Spleen (tissue), 11 donors: ENCODE measurements around the gene PSPN. TPM values are rescaled to one million over a fixed set of nuclear protein-coding genes. Genes with fewer than 3 reads are reported as not detected.

ENCODE experiments used
- DNase-seq: peaks from one replicate; pipeline ENCODE4 v3.0.0-alpha.2; 2020
- H3K27ac ChIP-seq, 8 donors: fragments of 200-600 bp; sonication (generic) in 7 of 8; 1 replicate in 4 of 8; 2 replicates in 4 of 8; pipeline versions ENCODE4 v1.5.0 to v1.8.0; 2016 to 2021; ENCODE audit warnings: inconsistent platforms in 4 of 8, mild to moderate bottlenecking in 4 of 8, moderate library complexity in 1 of 8
- H3K27me3 ChIP-seq, 7 donors: fragments of 200-600 bp; sonication (generic) in 6 of 7; replicated peaks in 1 of 7; 1 replicate in 4 of 7; 2 replicates in 3 of 7; pipeline versions ENCODE4 v1.5.0 to v1.8.0; 2016 to 2021; ENCODE audit warnings: inconsistent platforms in 3 of 7, mild to moderate bottlenecking in 1 of 7
- H3K36me3 ChIP-seq, 6 donors: fragments of 200-600 bp; sonication (generic) in 5 of 6; 1 replicate in 4 of 6; 2 replicates in 2 of 6; pipeline versions ENCODE4 v1.5.0 to v1.8.0; 2016 to 2021; ENCODE audit warnings: inconsistent platforms in 2 of 6
- H3K4me1 ChIP-seq, 6 donors: fragments of 200-600 bp; sonication (generic) in 5 of 6; 1 replicate in 3 of 6; 2 replicates in 3 of 6; pipeline versions ENCODE4 v1.5.0 to v1.8.0; 2016 to 2021; ENCODE audit warnings: inconsistent platforms in 3 of 6
- H3K4me3 ChIP-seq, 8 donors: fragments of 200-600 bp; sonication (generic) in 7 of 8; 1 replicate in 4 of 8; 2 replicates in 4 of 8; pipeline versions ENCODE4 v1.5.0 to v1.8.0; 2016 to 2021; ENCODE audit warnings: inconsistent platforms in 4 of 8, mild to moderate bottlenecking in 4 of 8, moderate library complexity in 2 of 8
- H3K9me3 ChIP-seq, 8 donors: fragments of 200-600 bp; sonication (generic) in 7 of 8; 1 replicate in 4 of 8; 2 replicates in 4 of 8; pipeline versions ENCODE4 v1.5.0 to v1.8.0; 2016 to 2021; ENCODE audit warnings: inconsistent platforms in 4 of 8
- CTCF ChIP-seq, 11 experiments: fragments of 200-600 bp in 7 of 11; fragments of 450-650 bp in 4 of 11; sonication (generic) in 4 of 11; IDR thresholded peaks in 8 of 11; conservative IDR thresholded peaks in 3 of 11; 1 replicate in 7 of 11; 2 replicates in 4 of 11; pipeline versions ENCODE4 v1.4.0 to v1.8.0; 2016 to 2021; ENCODE audit warnings: antibody characterized with exemption in 11 of 11, inconsistent platforms in 4 of 11, mild to moderate bottlenecking in 1 of 11
- POLR2A ChIP-seq, 3 donors: fragments of 450-650 bp; IDR thresholded peaks; one replicate each; pipeline ENCODE4 v1.5.1; 2017; ENCODE audit warnings: antibody characterized with exemption in 3 of 3, mild to moderate bottlenecking in 1 of 3
- POLR2AphosphoS5 ChIP-seq, 3 donors: sonication (generic); formaldehyde crosslinking; IDR thresholded peaks; one replicate each; pipeline ENCODE4 v1.5.1; 2017; ENCODE audit warnings: antibody characterized with exemption in 3 of 3
- WGBS, 5 donors: extraction: QIAGEN DNeasy Blood & Tissue Kit in 3 of 5; methylation state at CpG; one replicate each; pipeline versions ENCODE4 v1.1.5 to v1.1.7; 2013 to 2018; 5-methylcytosine and 5-hydroxymethylcytosine counted together
- intact Hi-C: fragments of 100-400 bp; cut with DNase I; formaldehyde crosslinking; loops from one replicate; pipeline ENCODE4 v1.15.0; 2023; ENCODE audit warnings: low total_unique reads
- polyA plus RNA-seq, 3 donors: library from polyadenylated mRNA; stranded (reverse); fragments of 200-250 nt; gene quantifications; one replicate each; pipeline ENCODE4 v1.2.1, GENCODE V29; 2013
- total RNA-seq, 7 donors: library from RNA; depleted of rRNA in 3 of 7; stranded (reverse); fragments of >200 nt in 3 of 7; fragmentation: NEBNext Ultra II Directional in 4 of 7; extraction: Animal tissue kit (Norgen Biotek cat#: 25700) in 4 of 7; gene quantifications; one replicate each; pipeline versions ENCODE4 v1.1.0 to v1.2.1, GENCODE V29; 2016 to 2021
- donor health status: healthy with polysubstance abuse.
- donor health status: DM: no; HTN: no; CAD: no; lungs with moderate emphysema.
- donor health status: DM: no; HTN: no; CAD: no.
- donor health status: Bipolar disorder and iron deficiency.
- donor health status: healthy.
- donor health status: DM: no; HTN: no; CAD: no.
- donor health status: DM: yes; HTN: yes; CAD: no.

The PSPN gene
- total and polyA plus RNA-seq, 10 donors: 0.43 to 2.2 (median 1.5) TPM

- H3K9me3 ChIP-seq: no peaks in the 10 kb centered on the region
- peaks cover 4 to 96% (median 79%) of the 10 kb centered on the region in 6 donors for H3K36me3 ChIP-seq
- DNase-seq: no peak
- intact Hi-C loops: no loop called here
- H3K4me1 ChIP-seq: peaks cover 9 to 33% (median 15%) of the 10 kb centered on the region in 6 donors
- no peak overlapping the region for H3K4me3 ChIP-seq
- TF ChIP-seq POLR2AphosphoS5 (IDR thresholded peaks at IDR 0.05) (peak in 1 of 3 donors; percentile 22), POLR2A (IDR thresholded peaks at IDR 0.05) (no peak), CTCF (IDR thresholded peaks at IDR 0.05 in 8 of 11, conservative IDR thresholded peaks at IDR 0.05 in 3 of 11) (no peak)
- H3K27ac ChIP-seq: no peak overlapping the region
- no peaks in the 10 kb centered on the region for H3K27me3 ChIP-seq
- WGBS, 5 donors: 95 to 97% (median 96%) methylated on average over 7 to 19 of the region's 19 CpGs
These were observed 11.6 kb upstream of the PSPN start for GRCh38 chr19:6387372-6387771.

- WGBS, 5 donors: 90 to 97% (median 93%) methylated on average over 4 of the region's 4 CpGs
- H3K36me3 ChIP-seq: peaks cover 18 to 100% (median 98%) of the 10 kb centered on the region in 6 donors
- intact Hi-C loops: no loop called here
- DNase-seq: no peak
- no peak overlapping the region for H3K27ac ChIP-seq
- peaks cover 0 to 5% (median 1%) of the 10 kb centered on the region in 8 donors for H3K9me3 ChIP-seq
- H3K27me3 ChIP-seq: no peaks in the 10 kb centered on the region
- H3K4me3 ChIP-seq: no peak overlapping the region
- TF ChIP-seq POLR2AphosphoS5 (IDR thresholded peaks at IDR 0.05): no peak
- no peak for TF ChIP-seq POLR2A (IDR thresholded peaks at IDR 0.05)
- no peak for TF ChIP-seq CTCF (IDR thresholded peaks at IDR 0.05 in 8 of 11, conservative IDR thresholded peaks at IDR 0.05 in 3 of 11)
- H3K4me1 ChIP-seq: peaks cover 0 to 3% (median 0%) of the 10 kb centered on the region in 6 donors
These were observed 8.6 kb upstream of the PSPN start for GRCh38 chr19:6384381-6384780.

- intact Hi-C loops: no loop called here
- peak in 1 of 3 donors; percentile 45 for TF ChIP-seq POLR2AphosphoS5 (IDR thresholded peaks at IDR 0.05)
- TF ChIP-seq POLR2A (IDR thresholded peaks at IDR 0.05): no peak
- Histone ChIP-seq H3K4me1 (no peaks in the 10 kb centered on the region), H3K36me3 (peaks cover 18 to 100% (median 94%) of the 10 kb centered on the region in 6 donors), H3K27me3 (no peaks in the 10 kb centered on the region), H3K9me3 (peaks cover 0 to 5% (median 1%) of the 10 kb centered on the region in 8 donors), H3K27ac (no peak overlapping the region), H3K4me3 (no peak overlapping the region)
- 93 to 99% (median 94%) methylated on average over 18 to 19 of the region's 19 CpGs for WGBS, 5 donors
- no peak for DNase-seq
These were observed 7.5 kb upstream of the PSPN start for GRCh38 chr19:6383188-6383587.

- H3K36me3 ChIP-seq: peaks cover 14 to 86% (median 75%) of the 10 kb centered on the region in 6 donors
- H3K4me1 ChIP-seq: no peaks in the 10 kb centered on the region
- TF ChIP-seq POLR2A (IDR thresholded peaks at IDR 0.05) (no peak), POLR2AphosphoS5 (IDR thresholded peaks at IDR 0.05) (peak in 1 of 3 donors; percentile 14), CTCF (IDR thresholded peaks at IDR 0.05 in 8 of 11, conservative IDR thresholded peaks at IDR 0.05 in 3 of 11) (no peak)
- no peak overlapping the region for H3K4me3 ChIP-seq
- no peak overlapping the region for H3K27ac ChIP-seq
- WGBS, 5 donors: 95 to 97% (median 97%) methylated on average over 30 to 40 of the region's 40 CpGs
- intact Hi-C loops: no loop called here
- H3K9me3 ChIP-seq: peaks cover 0 to 5% (median 1%) of the 10 kb centered on the region in 8 donors
- no peaks in the 10 kb centered on the region for H3K27me3 ChIP-seq
- no peak for DNase-seq
These were observed 5.5 kb upstream of the PSPN start for GRCh38 chr19:6381030-6381750.
